Measurements from ENCODE around the gene OCA2. TPM values are rescaled to one million over a fixed set of nuclear protein-coding genes. Genes with fewer than 3 reads are reported as not detected.

Gene OCA2
- total and polyA plus RNA-seq, 2 of the 13 experiments (the other 11 are each of a cell fraction or from before 2014, with no cell fraction given): 0.02 to 0.05 TPM

- no peak for FAIRE-seq
- WGBS (ENCODE audit: low lambda C conversion rate): 0% methylated on average over 1 of the region's 2 CpGs
- in situ Hi-C loops (cut with HindIII; ENCODE audit: extremely low pct_ligation_motif_present, low pct_unique_long_range_greater_than_20kb) (no loop called here), intact Hi-C loops (cut with micrococcal nuclease; ENCODE audit: unreplicated experiment) (no loop called here)
- ChIA-PET POLR2A (no interaction called here), CTCF (ENCODE audit: low intra/inter-chr PET ratio, low total read pairs) (no interaction called here)
- H2AFZ ChIP-seq (ENCODE audit: low read length): no peak overlapping the region
- no peaks in the 10 kb centered on the region; a peak in 1 of 5 replicates for H3K27me3 ChIP-seq (ENCODE audit: control insufficient read depth in 1 of 2, insufficient read depth in 2 of 2, low read length in 2 of 2)
- no peak for DNase-seq (ENCODE audit: low spot score)
- no peak overlapping the region for H3K4me3 ChIP-seq (replicated peaks in 1 of 3; ENCODE audit: insufficient read depth in 1 of 3, low read depth in 2 of 3, low read length in 3 of 3)
- H3K4me2 ChIP-seq (ENCODE audit: low read depth, low read length): no peak overlapping the region
- no peaks in the 10 kb centered on the region for H4K20me1 ChIP-seq (ENCODE audit: insufficient read depth, low read length)
- no peaks in the 10 kb centered on the region for H3K36me3 ChIP-seq (replicated peaks in 1 of 2; ENCODE audit: control insufficient read depth in 1 of 2, insufficient read depth in 2 of 2, low read length in 2 of 2)
- no peaks in the 10 kb centered on the region for H3K79me2 ChIP-seq (ENCODE audit: insufficient read depth, low read length)
- H3K9me3 ChIP-seq (ENCODE audit: low read length): no peaks in the 10 kb centered on the region
- ATAC-seq: no peak
- no peaks in the 10 kb centered on the region for H3K4me1 ChIP-seq (ENCODE audit: insufficient read depth, low read length)
- BruUV-seq (replicated peaks): no TSS peak
- no peak overlapping the region for H3K9ac ChIP-seq (ENCODE audit: insufficient read depth, low read depth, low read length)
- H3K27ac ChIP-seq (ENCODE audit: extremely low read length, insufficient read depth, low read length): no peak overlapping the region
- TF ChIP-seq MNT (IDR thresholded peaks at IDR 0.05): no peak
- no peak for TF ChIP-seq ZNF512 (CRISPR knock-in tag; IDR thresholded peaks at IDR 0.05)
- TF ChIP-seq ZNF792 (CRISPR knock-in tag; IDR thresholded peaks at IDR 0.05): no peak
- TF ChIP-seq ZNF629 (CRISPR knock-in tag; conservative IDR thresholded peaks at IDR 0.05): no peak
- no peak for TF ChIP-seq ZNF605 (CRISPR knock-in tag; IDR thresholded peaks at IDR 0.05)
- TF ChIP-seq PHF8 (CRISPR knock-in tag; IDR thresholded peaks at IDR 0.05): no peak
- TF ChIP-seq ZNF562 (CRISPR knock-in tag; IDR thresholded peaks at IDR 0.05; ENCODE audit: borderline replicate concordance): no peak
- no peak for TF ChIP-seq ZNF724P (CRISPR knock-in tag; IDR thresholded peaks at IDR 0.05; ENCODE audit: borderline replicate concordance)
- no peak for TF ChIP-seq MLLT10 (CRISPR knock-in tag; IDR thresholded peaks at IDR 0.05)
- TF ChIP-seq, protein P1, sequence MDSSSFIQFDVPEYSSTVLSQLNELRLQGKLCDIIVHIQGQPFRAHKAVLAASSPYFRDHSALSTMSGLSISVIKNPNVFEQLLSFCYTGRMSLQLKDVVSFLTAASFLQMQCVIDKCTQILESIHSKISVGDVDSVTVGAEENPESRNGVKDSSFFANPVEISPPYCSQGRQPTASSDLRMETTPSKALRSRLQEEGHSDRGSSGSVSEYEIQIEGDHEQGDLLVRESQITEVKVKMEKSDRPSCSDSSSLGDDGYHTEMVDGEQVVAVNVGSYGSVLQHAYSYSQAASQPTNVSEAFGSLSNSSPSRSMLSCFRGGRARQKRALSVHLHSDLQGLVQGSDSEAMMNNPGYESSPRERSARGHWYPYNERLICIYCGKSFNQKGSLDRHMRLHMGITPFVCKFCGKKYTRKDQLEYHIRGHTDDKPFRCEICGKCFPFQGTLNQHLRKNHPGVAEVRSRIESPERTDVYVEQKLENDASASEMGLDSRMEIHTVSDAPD (CRISPR knock-in tag; IDR thresholded peaks at IDR 0.05): no peak
- TF ChIP-seq SKIL (CRISPR knock-in tag; IDR thresholded peaks at IDR 0.05; ENCODE audit: borderline replicate concordance): no peak
- TF ChIP-seq HHEX (CRISPR knock-in tag; IDR thresholded peaks at IDR 0.05): no peak
- TF ChIP-seq NBN (conservative IDR thresholded peaks at IDR 0.05): no peak
- TF ChIP-seq TRAFD1 (CRISPR knock-in tag; IDR thresholded peaks at IDR 0.05; ENCODE audit: borderline replicate concordance): no peak
- TF ChIP-seq, protein P2, sequence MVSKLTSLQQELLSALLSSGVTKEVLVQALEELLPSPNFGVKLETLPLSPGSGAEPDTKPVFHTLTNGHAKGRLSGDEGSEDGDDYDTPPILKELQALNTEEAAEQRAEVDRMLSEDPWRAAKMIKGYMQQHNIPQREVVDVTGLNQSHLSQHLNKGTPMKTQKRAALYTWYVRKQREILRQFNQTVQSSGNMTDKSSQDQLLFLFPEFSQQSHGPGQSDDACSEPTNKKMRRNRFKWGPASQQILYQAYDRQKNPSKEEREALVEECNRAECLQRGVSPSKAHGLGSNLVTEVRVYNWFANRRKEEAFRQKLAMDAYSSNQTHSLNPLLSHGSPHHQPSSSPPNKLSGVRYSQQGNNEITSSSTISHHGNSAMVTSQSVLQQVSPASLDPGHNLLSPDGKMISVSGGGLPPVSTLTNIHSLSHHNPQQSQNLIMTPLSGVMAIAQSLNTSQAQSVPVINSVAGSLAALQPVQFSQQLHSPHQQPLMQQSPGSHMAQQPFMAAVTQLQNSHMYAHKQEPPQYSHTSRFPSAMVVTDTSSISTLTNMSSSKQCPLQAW (CRISPR knock-in tag; IDR thresholded peaks at IDR 0.05): no peak
- TF ChIP-seq KLF15 (CRISPR knock-in tag; IDR thresholded peaks at IDR 0.05; ENCODE audit: borderline replicate concordance): no peak
These were observed 163.0 kb downstream of the OCA2 start for GRCh38 chr15:27936164-27936563.

All from HepG2 (cell line).